SK-N-SH treated with all-trans-retinoic acid at 6 μM for 48 hours (cell line): ENCODE measurements around the gene PAX5.

Experiments used
- ATAC-seq: fragments of 200-7000 bp; cut with Tn5 transposase; 3 replicates; pipeline ENCODE4 v1.9.1; 2020; ENCODE audit warnings: mild to moderate bottlenecking, moderate library complexity
- ARNTL ChIP-seq: fragments of 450-650 bp; formaldehyde crosslinking; IDR thresholded peaks from 2 replicates; pipeline ENCODE4 v1.5.0; 2020; ENCODE audit warnings: low read depth, mild to moderate bottlenecking, moderate library complexity, borderline replicate concordance
- BACH2 ChIP-seq: fragments of 250-450 bp; sonication (Bioruptor Pico); IDR thresholded peaks from 2 replicates; pipeline ENCODE4 v1.9.0; 2021; ENCODE audit warnings: mild to moderate bottlenecking, borderline replicate concordance
- CREB5 ChIP-seq: fragments of 250-450 bp; sonication (Bioruptor Pico); IDR thresholded peaks from 2 replicates; pipeline ENCODE4 v1.5.1; 2020; ENCODE audit warnings: low read depth, mild to moderate bottlenecking, moderate library complexity
- CSDC2 ChIP-seq: fragments of 250-450 bp; sonication (Bioruptor Pico); IDR thresholded peaks from 2 replicates; pipeline ENCODE4 v1.5.0; 2020; ENCODE audit warnings: mild to moderate bottlenecking, moderate library complexity
- CSRNP3 ChIP-seq: fragments of 250-450 bp; sonication (Bioruptor Pico); IDR thresholded peaks from 2 replicates; pipeline ENCODE4 v1.5.1; 2021; ENCODE audit warnings: mild to moderate bottlenecking, moderate library complexity
- ESRRG ChIP-seq: fragments of 250-450 bp; sonication (Bioruptor Pico); IDR thresholded peaks from 2 replicates; pipeline ENCODE4 v1.6.1; 2021; ENCODE audit warnings: mild to moderate bottlenecking
- GLIS3 ChIP-seq: fragments of 250-450 bp; sonication (Bioruptor Pico); IDR thresholded peaks from 2 replicates; pipeline ENCODE4 v1.5.0; 2020; ENCODE audit warnings: mild to moderate bottlenecking, moderate library complexity
- ISL1 ChIP-seq: fragments of 250-450 bp; sonication (Bioruptor Pico); IDR thresholded peaks from 2 replicates; pipeline ENCODE4 v2.1.2; 2022; ENCODE audit warnings: mild to moderate bottlenecking, moderate library complexity
- OSR1 ChIP-seq: fragments of 250-450 bp; sonication (Bioruptor Pico); IDR thresholded peaks from 2 replicates; pipeline ENCODE4 v1.8.0; 2022; ENCODE audit warnings: moderate library complexity, mild to moderate bottlenecking, inconsistent platforms
- PATZ1 ChIP-seq: fragments of 250-450 bp; sonication (Bioruptor Pico); IDR thresholded peaks from 2 replicates; pipeline ENCODE4 v1.8.0; 2020; ENCODE audit warnings: mild to moderate bottlenecking, moderate library complexity, borderline replicate concordance
- POU6F1 ChIP-seq: fragments of 250-450 bp; sonication (Bioruptor Pico); IDR thresholded peaks from 2 replicates; pipeline ENCODE4 v1.8.0; 2021; ENCODE audit warnings: low read depth, mild to moderate bottlenecking, moderate library complexity, borderline replicate concordance
- PPARA ChIP-seq: fragments of 250-450 bp; sonication (Bioruptor Pico); IDR thresholded peaks from 2 replicates; pipeline ENCODE4 v1.5.0; 2020; ENCODE audit warnings: mild to moderate bottlenecking, borderline replicate concordance
- RARB ChIP-seq: fragments of 250-450 bp; sonication (Bioruptor Pico); IDR thresholded peaks from 2 replicates; pipeline ENCODE4 v1.8.0; 2021; ENCODE audit warnings: mild to moderate bottlenecking, moderate library complexity
- SNAI2 ChIP-seq: fragments of 250-450 bp; sonication (Bioruptor Pico); IDR thresholded peaks from 2 replicates; pipeline ENCODE4 v1.5.0; 2020; ENCODE audit warnings: mild to moderate bottlenecking, moderate library complexity
- TCF4 ChIP-seq: fragments of 250-450 bp; sonication (Bioruptor Pico); IDR thresholded peaks from 2 replicates; pipeline ENCODE4 v1.8.0; 2021; ENCODE audit warnings: mild to moderate bottlenecking, moderate library complexity, borderline replicate concordance
- TSHZ2 ChIP-seq: fragments of 250-450 bp; sonication (Bioruptor Pico); IDR thresholded peaks from 2 replicates; pipeline ENCODE4 v1.5.0; 2020; ENCODE audit warnings: mild to moderate bottlenecking, moderate library complexity
- ZC3H10 ChIP-seq: fragments of 250-450 bp; sonication (Bioruptor Pico); IDR thresholded peaks from 2 replicates; pipeline ENCODE4 v1.5.1; 2021; ENCODE audit warnings: mild to moderate bottlenecking, moderate library complexity
- ZFP3 ChIP-seq: fragments of 250-450 bp; sonication (Bioruptor Pico); IDR thresholded peaks from 2 replicates; pipeline ENCODE4 v1.5.0; 2020; ENCODE audit warnings: mild to moderate bottlenecking, moderate library complexity
- ZFP30 ChIP-seq: fragments of 450-650 bp; formaldehyde crosslinking; IDR thresholded peaks from 2 replicates; pipeline ENCODE4 v1.5.0; 2022; ENCODE audit warnings: mild to moderate bottlenecking, moderate library complexity
- ZNF565 ChIP-seq: fragments of 450-650 bp; formaldehyde crosslinking; conservative IDR thresholded peaks from 2 replicates; pipeline ENCODE4 v1.5.0; 2020; ENCODE audit warnings: low read depth, mild to moderate bottlenecking, moderate library complexity
- ZNF70 ChIP-seq: fragments of 450-650 bp; formaldehyde crosslinking; IDR thresholded peaks from 2 replicates; pipeline ENCODE4 v1.5.0; 2020; ENCODE audit warnings: mild to moderate bottlenecking, moderate library complexity
- ZNF8 ChIP-seq: fragments of 450-650 bp; formaldehyde crosslinking; IDR thresholded peaks from 2 replicates; pipeline ENCODE4 v1.5.0; 2020; ENCODE audit warnings: mild to moderate bottlenecking, moderate library complexity

Gene PAX5

GRCh38 chr9:36854034-36854433, 180.0 kb downstream of the PAX5 start:
- TF ChIP-seq POU6F1 (CRISPR knock-in tag) (no peak), BACH2 (no peak), ZNF8 (CRISPR knock-in tag) (no peak), ESRRG (CRISPR knock-in tag) (no peak), CREB5 (CRISPR knock-in tag) (no peak), PPARA (no peak), SNAI2 (CRISPR knock-in tag) (no peak), CSDC2 (CRISPR knock-in tag) (no peak), ARNTL (CRISPR knock-in tag) (no peak)
- TF ChIP-seq, all 23 proteins: peak for 0
- no peak for ATAC-seq

- TF ChIP-seq OSR1 (CRISPR knock-in tag) (no peak), ESRRG (CRISPR knock-in tag) (no peak), BACH2 (no peak), ZNF70 (no peak), ZC3H10 (CRISPR knock-in tag) (no peak), CSRNP3 (CRISPR knock-in tag) (no peak), ISL1 (no peak), ZFP30 (CRISPR knock-in tag) (no peak), TCF4 (CRISPR knock-in tag) (no peak), ZNF565 (CRISPR knock-in tag) (no peak), CSDC2 (CRISPR knock-in tag) (no peak), ZNF8 (CRISPR knock-in tag) (no peak), RARB (CRISPR knock-in tag) (no peak), PATZ1 (CRISPR knock-in tag) (no peak), PPARA (no peak)
- ATAC-seq = no peak
These were observed 180.8 kb downstream of the PAX5 start for GRCh38 chr9:36853233-36853632.

GRCh38 chr9:36849943-36850342, 184.1 kb downstream of the PAX5 start:
- ATAC-seq = no peak
- no peak for TF ChIP-seq ZNF8 (CRISPR knock-in tag)
- no peak for TF ChIP-seq GLIS3 (CRISPR knock-in tag)
- TF ChIP-seq TSHZ2 (CRISPR knock-in tag) = no peak
- no peak for TF ChIP-seq PATZ1 (CRISPR knock-in tag)
- no peak for TF ChIP-seq ZC3H10 (CRISPR knock-in tag)
- no peak for TF ChIP-seq CSDC2 (CRISPR knock-in tag)
- no peak for TF ChIP-seq POU6F1 (CRISPR knock-in tag)
- no peak for TF ChIP-seq ARNTL (CRISPR knock-in tag)
- TF ChIP-seq ISL1 = no peak
- no peak for TF ChIP-seq OSR1 (CRISPR knock-in tag)
- TF ChIP-seq SNAI2 (CRISPR knock-in tag) = no peak
- no peak for TF ChIP-seq ZNF565 (CRISPR knock-in tag)
- no peak for TF ChIP-seq CSRNP3 (CRISPR knock-in tag)
- TF ChIP-seq ESRRG (CRISPR knock-in tag) = no peak
- no peak for TF ChIP-seq ZNF70
- no peak for TF ChIP-seq RARB (CRISPR knock-in tag)
- TF ChIP-seq ZFP3 (CRISPR knock-in tag) = no peak
- TF ChIP-seq BACH2 = no peak
